ENCODE measurements around the gene FRAS1.

The FRAS1 gene

DNA sequence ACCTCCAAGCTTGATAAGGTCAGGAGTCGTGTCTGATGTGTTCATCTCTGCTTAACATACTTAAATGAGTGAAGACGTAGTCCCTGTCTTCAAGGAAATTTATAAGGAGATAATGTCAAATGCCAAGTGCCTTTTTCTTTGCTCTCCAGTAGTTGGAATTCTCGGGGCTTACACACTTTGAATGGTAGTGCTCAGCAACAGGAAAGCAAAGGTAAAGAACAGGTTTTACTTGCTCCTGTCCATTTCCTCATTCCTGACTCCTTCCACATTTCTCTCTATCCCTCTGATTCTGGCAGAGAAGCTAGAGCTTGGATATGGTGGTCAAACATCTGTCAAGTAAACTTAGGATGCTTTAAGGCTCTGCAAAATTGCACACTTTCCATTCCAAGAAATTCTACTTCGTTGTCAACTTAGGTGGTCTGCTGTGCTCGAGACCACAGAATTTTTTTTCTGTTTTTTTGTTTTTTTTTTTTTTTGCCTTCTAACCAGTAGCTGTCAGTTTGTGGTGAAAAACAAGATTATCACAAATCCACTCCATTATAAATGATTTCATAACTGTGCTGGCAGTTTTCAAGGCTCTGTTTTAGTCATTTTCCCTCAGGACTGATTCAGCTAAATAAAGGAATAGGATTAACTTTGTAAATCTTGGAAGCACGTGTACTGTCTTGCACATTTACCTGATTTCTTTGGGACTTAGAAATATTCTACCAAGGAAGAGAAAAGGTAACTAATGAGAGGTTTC, 313.7 kb downstream of the FRAS1 start:
- no peak for DNase-seq (ENCODE audit: low spot score)

DNA sequence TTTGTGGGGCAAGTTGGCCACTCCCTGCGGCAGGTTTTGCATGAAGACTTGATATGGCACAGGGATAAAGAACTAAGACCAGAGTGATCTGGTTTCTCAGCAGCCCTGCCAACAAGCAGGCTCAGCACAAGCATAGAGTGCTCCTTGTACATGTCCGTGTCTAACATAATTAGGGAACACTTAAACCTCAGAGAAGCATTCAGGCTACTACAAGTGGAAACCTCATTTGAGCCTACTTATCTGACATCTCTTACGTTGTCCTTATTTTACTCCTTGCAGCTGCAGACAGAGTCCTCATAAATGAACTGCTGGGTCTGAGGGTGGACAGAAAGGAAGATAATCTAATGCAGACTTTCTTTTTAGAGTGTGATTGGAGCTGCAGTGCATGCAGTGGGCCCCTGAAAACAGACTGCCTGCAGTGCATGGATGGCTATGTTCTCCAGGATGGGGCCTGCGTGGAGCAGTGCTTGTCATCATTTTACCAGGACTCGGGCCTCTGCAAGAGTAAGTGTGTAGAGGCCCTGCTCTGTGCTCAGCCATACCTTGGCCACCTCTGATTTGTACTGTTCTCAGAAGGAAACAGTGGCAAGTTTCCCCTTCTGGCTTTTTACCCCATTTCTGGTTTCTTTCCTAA, 315.3 kb downstream of the FRAS1 start:
- no peak for DNase-seq (ENCODE audit: low spot score)

DNA sequence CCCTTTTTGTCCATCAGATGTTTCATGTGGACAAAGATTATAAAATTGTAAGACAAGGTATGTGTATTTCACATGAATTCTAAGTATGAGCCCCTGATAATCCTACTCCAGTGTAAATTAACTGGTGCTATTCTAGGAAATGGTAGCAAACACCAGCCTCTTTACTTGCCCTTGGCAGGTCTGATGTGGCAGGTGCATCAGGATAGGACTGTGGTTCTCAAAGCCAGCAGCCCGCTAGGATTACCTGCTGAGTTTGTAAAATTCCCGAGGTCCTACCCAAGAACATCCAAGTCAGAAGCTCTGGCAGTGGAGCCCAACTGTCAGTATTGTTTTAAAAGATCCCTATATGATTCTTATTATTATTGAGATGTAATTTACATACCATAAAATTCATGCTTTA, 320.4 kb downstream of the FRAS1 start:
- no peak for DNase-seq (ENCODE audit: low spot score)

DNA sequence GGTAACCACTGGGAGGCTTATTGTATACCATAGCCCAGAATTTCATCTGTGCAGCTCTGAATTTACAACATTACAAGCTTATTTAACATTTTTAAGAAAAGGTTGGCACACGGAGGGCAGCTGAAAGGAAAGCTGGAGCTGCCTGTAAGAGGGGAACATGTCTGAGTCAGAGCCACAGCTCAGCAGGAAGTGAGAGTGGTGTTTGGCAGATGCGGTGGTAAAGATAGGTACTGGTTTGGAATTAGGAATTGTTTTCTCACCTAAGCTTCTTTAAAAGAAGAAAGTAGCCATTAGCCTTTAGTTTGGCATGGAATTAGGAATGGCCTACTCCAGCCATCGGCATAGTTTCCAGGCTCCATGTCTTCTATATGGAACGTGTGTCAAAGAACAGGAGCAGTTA, 321.9 kb downstream of the FRAS1 start:
- DNase-seq (ENCODE audit: low spot score): no peak

- DNase-seq (ENCODE audit: low spot score): no peak
These were observed 323.0 kb downstream of the FRAS1 start for GRCh38 chr4:78379991-78380729.

DNA sequence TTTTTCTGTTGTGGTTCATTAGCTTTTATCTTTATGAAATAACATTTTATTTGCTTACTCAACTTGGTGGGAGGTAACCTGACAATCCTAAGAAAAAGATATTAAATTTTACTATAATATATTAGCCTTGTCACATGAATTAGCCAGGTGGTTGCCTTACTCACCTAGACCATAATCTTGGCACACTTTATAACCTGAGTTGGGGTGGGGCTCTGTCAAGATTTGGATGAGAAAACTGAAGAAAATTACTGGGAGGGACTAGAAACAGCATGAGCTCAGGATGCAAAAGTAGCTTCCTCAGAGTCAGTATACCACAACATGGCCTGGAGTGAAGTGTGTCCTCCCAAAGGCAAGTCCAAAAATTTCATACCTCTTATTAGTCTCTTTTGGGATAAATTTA, 329.6 kb downstream of the FRAS1 start:
- no peak for DNase-seq (ENCODE audit: low spot score)

GRCh38 chr4:78395642-78396041, 338.5 kb downstream of the FRAS1 start:
- no peak for DNase-seq (ENCODE audit: low spot score)

- DNase-seq (ENCODE audit: low spot score): no peak
These were observed 339.6 kb downstream of the FRAS1 start for GRCh38 chr4:78396613-78397291.

- no peak for DNase-seq (ENCODE audit: low spot score)
These were observed 340.1 kb downstream of the FRAS1 start for GRCh38 chr4:78397292-78397630.

- DNase-seq (ENCODE audit: low spot score): no peak
These were observed 352.6 kb downstream of the FRAS1 start for GRCh38 chr4:78409612-78410202.

DNA sequence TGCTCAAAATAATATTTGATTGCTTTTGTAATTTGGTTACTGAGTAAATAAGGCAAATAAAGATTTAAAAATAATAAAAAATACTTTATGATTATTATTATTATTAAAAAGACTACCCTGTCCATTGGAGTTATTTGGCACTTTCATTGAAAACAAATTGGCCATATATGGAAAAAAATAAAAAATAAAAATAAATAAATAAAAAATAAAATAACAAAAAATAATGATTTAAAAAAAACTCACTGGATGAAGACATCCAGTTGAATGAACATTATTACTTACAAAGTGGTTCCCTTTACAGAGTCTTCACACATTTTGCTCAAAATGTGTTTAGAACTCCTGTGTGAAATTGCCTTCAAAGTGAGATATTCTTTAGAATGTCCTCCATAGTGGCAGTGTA, 353.1 kb downstream of the FRAS1 start:
- DNase-seq (ENCODE audit: low spot score): no peak

DNA sequence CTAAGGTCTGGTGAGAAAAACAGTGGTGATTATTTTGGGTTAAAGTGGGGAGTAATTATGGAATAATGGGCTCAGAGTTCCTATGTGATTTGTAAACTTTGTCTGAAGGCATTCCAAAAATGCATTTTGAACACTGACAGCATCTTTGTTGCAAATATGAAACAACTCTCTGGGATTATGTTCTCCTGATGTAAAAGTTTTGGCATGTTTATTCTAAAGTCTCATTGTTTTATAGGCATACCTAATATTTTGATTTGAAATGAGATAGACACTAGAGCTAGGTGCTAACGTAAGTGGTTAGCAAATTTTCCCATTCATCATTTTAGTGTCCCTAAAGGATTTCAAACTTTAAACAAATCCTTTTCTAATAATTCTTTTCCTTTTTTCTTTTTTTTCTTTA, 353.6 kb downstream of the FRAS1 start:
- DNase-seq (ENCODE audit: low spot score): no peak

GRCh38 chr4:78414116-78414515, 357.0 kb downstream of the FRAS1 start:
- no peak for DNase-seq (ENCODE audit: low spot score)

DNA sequence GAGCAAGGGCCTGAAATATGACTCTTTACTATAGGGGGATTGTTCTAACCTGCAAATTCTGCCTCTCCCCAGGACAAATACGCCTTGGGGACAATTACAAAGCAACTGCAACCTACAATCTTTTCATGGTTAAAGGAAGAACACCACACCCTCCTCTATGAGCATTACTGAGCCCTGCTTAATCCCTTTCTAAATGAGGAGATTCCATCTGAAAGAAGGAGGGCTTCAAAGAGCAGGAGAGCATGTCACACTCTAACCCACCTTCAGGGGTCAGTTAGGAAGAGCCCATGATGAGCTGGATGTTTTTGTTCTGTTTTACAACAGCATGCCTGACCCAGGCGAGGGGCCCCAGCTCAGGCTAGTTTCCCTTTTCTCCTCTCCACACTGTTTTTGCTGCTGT, 360.5 kb downstream of the FRAS1 start:
- DNase-seq (ENCODE audit: low spot score): no peak

DNA sequence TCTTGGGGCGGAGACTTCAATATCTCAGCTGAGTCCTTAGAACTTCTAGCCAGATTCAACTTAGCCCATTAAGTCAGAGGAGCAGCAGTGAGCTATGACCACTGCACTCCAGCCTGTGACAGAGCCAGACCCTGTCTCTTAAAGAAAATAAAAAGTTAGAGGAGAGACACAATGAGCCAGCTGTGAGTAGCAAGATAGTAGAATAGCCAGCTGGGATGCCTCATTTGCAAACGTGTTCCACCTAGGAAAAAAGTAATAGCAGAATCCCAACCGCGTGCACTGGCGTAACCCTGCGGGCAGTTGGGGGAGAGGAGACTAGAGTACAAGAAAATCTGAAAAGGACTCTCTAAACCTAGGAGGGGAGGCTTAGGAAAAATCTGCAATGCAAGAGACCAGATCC, 361.3 kb downstream of the FRAS1 start:
- no peak for DNase-seq (ENCODE audit: low spot score)

- DNase-seq (ENCODE audit: low spot score): no peak
These were observed 366.7 kb downstream of the FRAS1 start for GRCh38 chr4:78423790-78424189.

DNA sequence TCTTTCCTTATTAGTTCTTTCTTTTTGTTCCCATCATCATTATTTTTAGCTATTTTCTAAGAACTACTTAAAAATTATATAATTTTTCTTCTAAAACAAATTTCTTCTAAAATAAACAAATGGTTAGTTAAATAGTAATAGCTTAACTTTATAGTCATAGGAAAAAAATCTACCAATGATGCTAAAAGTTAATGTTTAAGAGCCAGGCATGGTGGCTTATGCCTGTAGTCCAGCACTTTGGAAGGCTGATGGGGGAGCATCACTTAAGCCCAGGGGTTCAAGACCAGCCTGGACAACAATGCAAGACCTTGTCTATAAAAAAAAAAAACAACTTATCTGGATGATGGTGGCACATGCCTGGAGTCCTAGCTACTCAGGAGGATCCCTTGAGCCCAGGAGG, 367.3 kb downstream of the FRAS1 start:
- DNase-seq (ENCODE audit: low spot score): no peak

- DNase-seq (ENCODE audit: low spot score): no peak
These were observed 369.8 kb downstream of the FRAS1 start for GRCh38 chr4:78426972-78427371.

DNA sequence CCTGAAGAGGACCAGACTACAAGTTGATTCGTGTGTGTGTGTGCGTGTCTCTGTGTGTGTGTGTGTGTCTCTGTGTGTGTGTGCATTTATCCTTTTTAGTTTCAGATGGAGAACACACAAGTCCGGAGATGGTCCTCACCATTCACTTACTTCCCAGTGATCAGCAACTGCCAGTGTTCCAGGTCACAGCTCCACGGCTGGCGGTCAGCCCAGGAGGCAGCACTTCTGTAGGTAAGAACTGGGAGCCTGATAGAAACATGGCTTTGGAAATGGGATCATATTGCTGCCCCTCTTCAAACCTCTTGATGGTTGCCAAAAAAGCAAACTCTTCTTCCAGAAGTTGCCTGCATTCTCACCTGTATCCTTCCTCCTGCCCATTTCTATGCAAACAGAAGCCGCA, 371.9 kb downstream of the FRAS1 start:
- DNase-seq (ENCODE audit: low spot score): no peak

- no peak for DNase-seq (ENCODE audit: low spot score)
These were observed 375.8 kb downstream of the FRAS1 start for GRCh38 chr4:78432896-78433295.

- DNase-seq (ENCODE audit: low spot score): no peak
These were observed 380.5 kb downstream of the FRAS1 start for GRCh38 chr4:78437608-78438088.

DNA sequence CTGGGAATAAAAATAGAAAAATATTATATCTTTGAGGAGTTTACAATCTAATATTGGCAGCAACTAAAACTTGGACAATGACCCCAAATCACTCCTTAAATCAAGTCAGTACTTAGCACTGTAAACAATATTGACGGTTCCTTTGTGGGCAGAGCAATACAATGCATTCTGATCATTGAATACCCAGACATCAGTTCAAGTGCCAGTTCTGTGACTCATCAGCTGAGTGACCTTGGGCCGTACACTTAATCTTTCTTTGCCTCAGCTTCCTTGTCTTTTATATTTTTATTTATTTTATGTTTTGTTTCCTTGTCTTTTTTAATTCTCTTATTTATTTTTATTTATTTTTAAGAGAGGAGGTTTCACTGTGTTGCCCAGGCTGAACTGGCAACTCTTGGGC, 382.2 kb downstream of the FRAS1 start:
- no peak for DNase-seq (ENCODE audit: low spot score)

Measured in activated CD4-positive, alpha-beta T cell treated with anti-CD3 and anti-CD28 coated beads, Interleukin-2, Interleukin-4, amounts not matched to agents 100 ng/mL and 50 ng/mL, durations not matched to agents 16 hours and 8 hours (primary cell).